CD4-positive, alpha-beta T cell treated with Interleukin-15 for 4 hours (primary cell): ENCODE results near the gene FPR2.
"Not testable (repeated sequence)": the region's sequence is repeated elsewhere in the genome, so short reads cannot be mapped to it uniquely, and the experiment has no call there.

Experiments
- DNase-seq: peaks from one replicate; pipeline ENCODE4 v3.0.0-alpha.2; 2020; ENCODE audit warnings: low spot score

The FPR2 gene

GRCh38 chr19:51784109-51784785 is 23.3 kb downstream of the FPR2 start:
- no peak for DNase-seq

GRCh38 chr19:51784922-51785690 is 24.1 kb downstream of the FPR2 start:
- DNase-seq: peak; percentile 18

GRCh38 chr19:51786646-51787494 is 25.9 kb downstream of the FPR2 start:
- no peak for DNase-seq

- no peak for DNase-seq
These were observed 27.0 kb downstream of the FPR2 start for GRCh38 chr19:51788029-51788428.

- no peak for DNase-seq
These were observed 28.2 kb downstream of the FPR2 start for GRCh38 chr19:51789061-51789795.

GRCh38 chr19:51792932-51793331 is 32.0 kb downstream of the FPR2 start:
- DNase-seq: no peak

GRCh38 chr19:51793994-51794393 is 33.0 kb downstream of the FPR2 start:
- no peak for DNase-seq

- DNase-seq: no peak
These were observed 34.0 kb downstream of the FPR2 start, which contains the start of gene FPR3 for GRCh38 chr19:51794885-51795490. Gene FPR3 (plus strand): TSS chr19:51795157. CDS start chr19:51823749, 28,592 bp downstream.

- DNase-seq: no peak
These were observed 35.3 kb downstream of the FPR2 start for GRCh38 chr19:51796195-51796679.

GRCh38 chr19:51797480-51797879 is 36.5 kb downstream of the FPR2 start:
- DNase-seq: no peak

- no peak for DNase-seq
These were observed 37.1 kb downstream of the FPR2 start for GRCh38 chr19:51798062-51798461.

- no peak for DNase-seq
These were observed 38.2 kb downstream of the FPR2 start for GRCh38 chr19:51799034-51799773.

GRCh38 chr19:51799774-51800472 is 38.9 kb downstream of the FPR2 start:
- no peak for DNase-seq

GRCh38 chr19:51800473-51801244 is 39.7 kb downstream of the FPR2 start:
- no peak for DNase-seq

- DNase-seq: no peak
These were observed 41.8 kb downstream of the FPR2 start for GRCh38 chr19:51802775-51803174.

- no peak for DNase-seq
These were observed 42.5 kb downstream of the FPR2 start for GRCh38 chr19:51803519-51803918.

GRCh38 chr19:51803967-51804366 is 43.0 kb downstream of the FPR2 start:
- DNase-seq: no peak

- not testable (repeated sequence) for DNase-seq
These were observed 43.8 kb downstream of the FPR2 start for GRCh38 chr19:51804789-51805188.

- DNase-seq: not testable (repeated sequence)
These were observed 44.4 kb downstream of the FPR2 start for GRCh38 chr19:51805396-51805795.
